ENCODE measurements around the gene WAC. TPM values are rescaled to one million over a fixed set of nuclear protein-coding genes. Genes with fewer than 3 reads are reported as not detected.

The WAC gene
- total RNA-seq, 1 donor from 2014 or later, result 97.7 TPM

DNA sequence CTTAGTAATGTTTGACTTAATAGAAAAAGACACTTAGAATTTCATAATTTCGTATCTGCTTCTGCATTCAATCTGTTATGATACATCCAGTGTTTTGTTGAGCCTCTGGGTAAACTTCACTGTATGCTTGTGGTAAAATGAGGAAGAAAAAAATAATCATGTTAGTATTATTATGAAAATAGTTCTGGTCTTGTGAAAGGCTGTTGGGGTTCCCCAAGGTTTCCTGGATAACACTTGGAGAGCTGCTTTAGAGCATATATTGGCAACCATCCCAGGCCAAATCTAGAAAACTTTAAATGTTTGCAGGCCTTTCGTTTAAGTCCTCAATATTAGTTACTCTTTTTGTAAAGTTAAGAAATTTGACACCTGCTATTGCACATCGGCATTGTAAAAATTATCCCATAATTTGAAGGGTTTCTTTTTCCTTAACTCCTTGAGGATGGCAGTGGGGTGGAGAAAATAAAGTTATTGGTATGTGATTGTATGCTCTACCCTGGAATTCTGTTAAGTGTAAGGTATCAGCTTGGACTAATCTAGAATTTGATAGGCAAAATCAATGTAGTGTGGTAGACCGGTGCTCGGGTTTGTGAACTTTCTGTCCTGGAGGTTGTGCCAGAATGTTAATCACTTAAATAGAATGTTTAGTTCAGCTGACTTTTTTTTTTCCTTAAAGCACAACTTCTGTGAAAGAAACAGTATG lies 54.5 kb downstream of the WAC start:
- Mint-ChIP-seq H3K9me3 (ENCODE audit: low read depth) (no peaks in the 10 kb centered on the region), H3K36me3 (ENCODE audit: low read depth) (peaks cover 29% of the 10 kb centered on the region), H3K4me3 (ENCODE audit: unreplicated experiment) (no peak overlapping the region), H3K27ac (ENCODE audit: unreplicated experiment) (peak overlapping the region; percentile 67), H3K4me1 (ENCODE audit: low read depth) (peaks cover 45% of the 10 kb centered on the region), H3K27me3 (ENCODE audit: low read depth) (no peaks in the 10 kb centered on the region)
- TF ChIP-seq, protein P1, sequence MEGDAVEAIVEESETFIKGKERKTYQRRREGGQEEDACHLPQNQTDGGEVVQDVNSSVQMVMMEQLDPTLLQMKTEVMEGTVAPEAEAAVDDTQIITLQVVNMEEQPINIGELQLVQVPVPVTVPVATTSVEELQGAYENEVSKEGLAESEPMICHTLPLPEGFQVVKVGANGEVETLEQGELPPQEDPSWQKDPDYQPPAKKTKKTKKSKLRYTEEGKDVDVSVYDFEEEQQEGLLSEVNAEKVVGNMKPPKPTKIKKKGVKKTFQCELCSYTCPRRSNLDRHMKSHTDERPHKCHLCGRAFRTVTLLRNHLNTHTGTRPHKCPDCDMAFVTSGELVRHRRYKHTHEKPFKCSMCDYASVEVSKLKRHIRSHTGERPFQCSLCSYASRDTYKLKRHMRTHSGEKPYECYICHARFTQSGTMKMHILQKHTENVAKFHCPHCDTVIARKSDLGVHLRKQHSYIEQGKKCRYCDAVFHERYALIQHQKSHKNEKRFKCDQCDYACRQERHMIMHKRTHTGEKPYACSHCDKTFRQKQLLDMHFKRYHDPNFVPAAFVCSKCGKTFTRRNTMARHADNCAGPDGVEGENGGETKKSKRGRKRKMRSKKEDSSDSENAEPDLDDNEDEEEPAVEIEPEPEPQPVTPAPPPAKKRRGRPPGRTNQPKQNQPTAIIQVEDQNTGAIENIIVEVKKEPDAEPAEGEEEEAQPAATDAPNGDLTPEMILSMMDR (IDR thresholded peaks at IDR 0.05), result no peak
- no peak for DNase-seq (ENCODE audit: low spot score)

DNA sequence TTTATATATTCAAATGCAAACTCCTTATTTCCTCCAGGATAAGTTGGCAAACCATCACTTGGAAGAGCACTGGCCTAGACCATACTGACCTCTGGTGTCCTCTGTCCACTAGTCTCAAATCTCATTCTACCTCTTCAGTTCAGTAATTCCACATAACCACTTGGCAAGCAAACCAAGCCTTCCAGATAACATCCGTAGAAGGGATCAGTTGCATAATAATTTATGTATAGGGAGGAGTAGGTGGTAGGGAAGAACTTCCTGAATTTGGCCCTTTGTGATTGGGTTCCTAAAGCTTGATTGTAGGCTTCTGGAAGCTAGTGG lies 55.0 kb downstream of the WAC start:
- Mint-ChIP-seq H3K4me1 (ENCODE audit: low read depth) (peaks cover 44% of the 10 kb centered on the region), H3K27ac (ENCODE audit: unreplicated experiment) (peak overlapping the region; percentile 67), H3K27me3 (ENCODE audit: low read depth) (no peaks in the 10 kb centered on the region), H3K36me3 (ENCODE audit: low read depth) (peaks cover 32% of the 10 kb centered on the region), H3K4me3 (ENCODE audit: unreplicated experiment) (no peak overlapping the region), H3K9me3 (ENCODE audit: low read depth) (no peaks in the 10 kb centered on the region)
- TF ChIP-seq, protein P1 (IDR thresholded peaks at IDR 0.05), result peak; percentile 31
- DNase-seq (ENCODE audit: low spot score), result no peak

DNA sequence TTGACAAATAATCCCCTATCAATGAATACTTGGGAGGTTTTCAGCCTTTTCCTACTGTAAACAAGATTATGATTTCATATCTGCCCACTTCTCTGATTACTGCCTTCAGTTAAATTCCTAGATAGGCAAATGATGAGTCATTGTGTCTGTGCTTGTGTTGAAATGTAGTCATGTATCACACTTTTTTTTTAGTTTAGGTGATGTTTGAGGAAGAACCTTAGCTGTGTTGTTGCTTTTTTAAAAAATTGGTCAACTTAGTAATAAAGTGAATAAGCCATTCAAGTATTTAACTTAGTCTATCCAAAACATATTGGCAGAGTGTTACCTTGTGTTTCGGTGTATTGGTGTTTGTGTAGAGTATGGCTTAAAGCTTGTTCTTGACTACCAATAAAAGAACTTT lies 60.0 kb downstream of the WAC start:
- peak overlapping the region; percentile 92 for H3K27ac Mint-ChIP-seq (ENCODE audit: unreplicated experiment)
- DNase-seq (ENCODE audit: low spot score), result no peak
- no peaks in the 10 kb centered on the region for H3K27me3 Mint-ChIP-seq (ENCODE audit: low read depth)
- H3K4me1 Mint-ChIP-seq (ENCODE audit: low read depth), result peaks cover 55% of the 10 kb centered on the region
- no peak overlapping the region for H3K4me3 Mint-ChIP-seq (ENCODE audit: unreplicated experiment)
- H3K9me3 Mint-ChIP-seq (ENCODE audit: low read depth), result no peaks in the 10 kb centered on the region
- H3K36me3 Mint-ChIP-seq (ENCODE audit: low read depth), result peaks cover 24% of the 10 kb centered on the region
- TF ChIP-seq, protein P1 (IDR thresholded peaks at IDR 0.05), result no peak

DNA sequence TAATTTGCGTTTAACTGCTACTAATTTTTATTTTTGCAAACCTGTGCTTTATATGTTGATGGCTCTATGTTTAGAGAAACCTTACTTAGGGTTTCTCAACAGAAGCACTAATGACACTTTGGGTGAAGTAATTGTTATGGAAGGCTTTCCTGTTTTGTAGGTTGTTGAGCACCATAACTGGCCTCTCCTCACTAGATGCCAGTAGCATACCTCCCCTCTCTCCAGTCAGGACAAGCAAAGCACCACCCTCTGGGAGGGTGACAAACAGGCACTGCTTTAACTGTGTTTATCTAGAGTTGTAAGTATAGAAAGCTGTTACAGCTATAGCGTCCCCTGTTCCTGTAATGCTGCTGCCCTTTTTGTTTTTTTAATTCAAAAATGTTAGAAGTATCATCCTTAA lies 60.9 kb downstream of the WAC start:
- H3K27ac Mint-ChIP-seq (ENCODE audit: unreplicated experiment), result peak overlapping the region; percentile 17
- no peaks in the 10 kb centered on the region for H3K9me3 Mint-ChIP-seq (ENCODE audit: low read depth)
- H3K4me1 Mint-ChIP-seq (ENCODE audit: low read depth), result peaks cover 48% of the 10 kb centered on the region
- H3K4me3 Mint-ChIP-seq (ENCODE audit: unreplicated experiment), result no peak overlapping the region
- H3K27me3 Mint-ChIP-seq (ENCODE audit: low read depth), result no peaks in the 10 kb centered on the region
- TF ChIP-seq, protein P1 (IDR thresholded peaks at IDR 0.05), result no peak
- peaks cover 24% of the 10 kb centered on the region for H3K36me3 Mint-ChIP-seq (ENCODE audit: low read depth)
- DNase-seq (ENCODE audit: low spot score), result no peak

DNA sequence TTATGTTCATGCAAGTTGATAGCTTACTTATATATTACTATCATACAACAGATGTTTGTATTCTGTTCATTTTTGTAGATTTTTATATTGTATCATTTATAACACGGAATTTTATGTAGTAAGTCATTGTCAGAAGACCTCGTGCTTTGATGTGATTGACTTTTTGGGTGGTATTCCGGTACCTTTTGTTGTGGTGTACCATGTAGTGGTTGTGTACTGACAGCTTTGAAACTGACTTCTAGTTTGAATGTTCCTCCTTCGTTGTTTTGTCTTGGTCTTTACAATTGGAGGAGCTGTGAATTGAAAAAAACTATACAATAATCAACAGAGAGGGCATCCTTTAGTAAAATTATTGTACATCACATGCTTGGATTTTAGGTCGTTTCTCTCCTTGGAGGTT lies 61.5 kb downstream of the WAC start:
- H3K9me3 Mint-ChIP-seq (ENCODE audit: low read depth), result no peaks in the 10 kb centered on the region
- H3K4me3 Mint-ChIP-seq (ENCODE audit: unreplicated experiment), result no peak overlapping the region
- DNase-seq (ENCODE audit: low spot score), result no peak
- TF ChIP-seq, protein P1 (IDR thresholded peaks at IDR 0.05), result no peak
- peaks cover 45% of the 10 kb centered on the region for H3K4me1 Mint-ChIP-seq (ENCODE audit: low read depth)
- peak overlapping the region; percentile 36 for H3K27ac Mint-ChIP-seq (ENCODE audit: unreplicated experiment)
- H3K27me3 Mint-ChIP-seq (ENCODE audit: low read depth), result no peaks in the 10 kb centered on the region
- peaks cover 23% of the 10 kb centered on the region for H3K36me3 Mint-ChIP-seq (ENCODE audit: low read depth)

All from chondrocyte (in vitro differentiated cells).